Endothelial cell of umbilical vein (primary cell): ENCODE data around the gene COX7B2. TPM values are rescaled to one million over a fixed set of nuclear protein-coding genes. Genes with fewer than 3 reads are reported as not detected.

ENCODE experiments used
- BruUV-seq: library from RNA; stranded (reverse); fragments of 400-500 nt; replicated peaks from 2 replicates; lab custom pipeline; 2021; lab: Mats Ljungman, UMichigan
- CTCF ChIA-PET: fragments of 300-600, 350-600 bp; sonication (Branson Sonifier 250); formaldehyde crosslinking; loops from one replicate; lab custom pipeline; 2021; ENCODE audit warnings: antibody characterized with exemption, inconsistent platforms; lab: Charles Lee
- POLR2A ChIA-PET: fragments of 300-600, 350-600 bp; sonication (Branson Sonifier 250); formaldehyde crosslinking; loops from one replicate; lab custom pipeline; 2021; ENCODE audit warnings: antibody characterized with exemption, inconsistent platforms; lab: Charles Lee
- DNase-seq: peaks from one replicate; pipeline ENCODE4 v3.0.0-alpha.2; 2011; ENCODE audit warnings: low read depth, low spot score
- FAIRE-seq: peaks from 2 replicates; lab custom pipeline; 2011; peaks lifted over from hg19 to GRCh38; lab: Jason Lieb, UNC
- H2AFZ ChIP-seq: 2 replicates; pipeline ENCODE4 v1.6.0; 2012; ENCODE audit warnings: low read depth, low read length, control low read depth, inconsistent platforms
- H3K27ac ChIP-seq: 2 replicates; pipeline ENCODE4 v1.5.1; 2011; ENCODE audit warnings: low read depth, mild to moderate bottlenecking, control low read depth, low read length, moderate library complexity; ENCODE audit not compliant: insufficient read depth
- H3K27me3 ChIP-seq, 2 experiments: 2 replicates each; pipeline versions ENCODE4 v1.6.0 to v1.6.1; 2011; ENCODE audit warnings: low read length in 2 of 2, mixed read lengths in 1 of 2; ENCODE audit not compliant: control insufficient read depth in 2 of 2, insufficient read depth in 2 of 2
- H3K36me3 ChIP-seq, 2 experiments: 2 replicates in 1 of 2; 3 replicates in 1 of 2; pipeline ENCODE4 v1.5.1; 2011; ENCODE audit warnings: low read length in 2 of 2, mild to moderate bottlenecking in 1 of 2, moderate library complexity in 1 of 2; ENCODE audit not compliant: control insufficient read depth in 2 of 2, insufficient read depth in 2 of 2; ENCODE audit errors: extremely low read depth in 1 of 2
- H3K4me1 ChIP-seq: 3 replicates; pipeline ENCODE4 v1.5.1; 2011; ENCODE audit warnings: mild to moderate bottlenecking, low read length; ENCODE audit not compliant: control insufficient read depth, insufficient read depth; ENCODE audit errors: extremely low read depth
- H3K4me2 ChIP-seq: 2 replicates; pipeline ENCODE4 v1.6.1; 2011; ENCODE audit warnings: low read length, control low read depth, mixed read lengths; ENCODE audit not compliant: insufficient read depth
- H3K4me3 ChIP-seq, 3 experiments: fragments of 200-600 bp in 1 of 3; sonication (generic), shearing (Covaris generic) in 1 of 3; replicated peaks in 1 of 3; 2 replicates each; pipeline ENCODE4 v1.5.1; 2011 to 2016; ENCODE audit warnings: control low read depth in 3 of 3, low read length in 3 of 3, mild to moderate bottlenecking in 2 of 3, inconsistent platforms in 1 of 3, low read depth in 1 of 3, moderate library complexity in 1 of 3; ENCODE audit not compliant: insufficient read depth in 1 of 3
- H3K79me2 ChIP-seq: 2 replicates; pipeline ENCODE4 v1.6.0; 2012; ENCODE audit warnings: low read length, inconsistent platforms; ENCODE audit not compliant: control insufficient read depth, insufficient read depth
- H3K9ac ChIP-seq: replicated peaks from 2 replicates; pipeline ENCODE3; 2011; ENCODE audit warnings: low read length, control low read depth; ENCODE audit not compliant: insufficient read depth; ENCODE audit errors: extremely low read depth
- H3K9me1 ChIP-seq: replicated peaks from 3 replicates; pipeline ENCODE4 v1.6.0; 2011; ENCODE audit warnings: mild to moderate bottlenecking, low read length; ENCODE audit not compliant: control insufficient read depth, insufficient read depth; ENCODE audit errors: extremely low read depth
- H3K9me3 ChIP-seq: replicated peaks from 2 replicates; pipeline ENCODE4 v1.5.1; 2012; ENCODE audit warnings: low read length, inconsistent platforms; ENCODE audit not compliant: control insufficient read depth, insufficient read depth
- H4K20me1 ChIP-seq: replicated peaks from 2 replicates; pipeline ENCODE3; 2011; ENCODE audit warnings: mild to moderate bottlenecking, low read length; ENCODE audit not compliant: control insufficient read depth, insufficient read depth; ENCODE audit errors: extremely low read depth
- CTCF ChIP-seq, 2 donors: IDR thresholded peaks; 1 replicate in 1 of 2; 2 replicates in 1 of 2; pipeline ENCODE4 v1.5.1; 2011; ENCODE audit warnings: low read length in 2 of 2, mild to moderate bottlenecking in 2 of 2, moderate library complexity in 2 of 2, control low read depth in 1 of 2, inconsistent platforms in 1 of 2, low read depth in 1 of 2; ENCODE audit not compliant: insufficient read depth in 1 of 2; ENCODE audit errors: extremely low read depth in 1 of 2
- EZH2 ChIP-seq: IDR thresholded peaks from 2 replicates; pipeline ENCODE4 v1.6.1; 2012; ENCODE audit warnings: borderline replicate concordance, low read depth, mild to moderate bottlenecking, moderate library complexity, low read length, inconsistent platforms; ENCODE audit not compliant: severe bottlenecking
- FOS ChIP-seq: IDR thresholded peaks from 2 replicates; pipeline ENCODE4 v1.6.1; 2011; ENCODE audit warnings: mild to moderate bottlenecking, low read length, moderate library complexity, borderline replicate concordance; ENCODE audit not compliant: insufficient read depth
- GATA2 ChIP-seq: IDR thresholded peaks from 2 replicates; pipeline ENCODE4 v1.7.0; 2011; ENCODE audit warnings: low read depth, mild to moderate bottlenecking, moderate library complexity, mixed read lengths, low read length; ENCODE audit not compliant: insufficient read length, insufficient read depth
- JUN ChIP-seq: IDR thresholded peaks from 2 replicates; pipeline ENCODE4 v1.6.1; 2011; ENCODE audit warnings: borderline replicate concordance, low read depth; ENCODE audit not compliant: insufficient read length, insufficient read depth
- MYC ChIP-seq: IDR thresholded peaks from one replicate; pipeline ENCODE4 v1.6.1; 2011; ENCODE audit warnings: mild to moderate bottlenecking, low read depth, low read length
- POLR2A ChIP-seq: IDR thresholded peaks from 2 replicates; pipeline ENCODE4 v1.6.1; 2012; ENCODE audit warnings: low read depth, mild to moderate bottlenecking, control low read depth, low read length
- POLR2AphosphoS5 ChIP-seq: IDR thresholded peaks from 2 replicates; pipeline ENCODE4 v1.6.1; 2012; ENCODE audit warnings: low read depth, mild to moderate bottlenecking, control low read depth, low read length, moderate library complexity; ENCODE audit not compliant: insufficient read depth
- dilution Hi-C: fragments of 300-500 bp; cut with MboI; formaldehyde crosslinking; loops from one replicate; pipeline ENCODE4 v1.15.0; 2019; ENCODE audit warnings: low sequenced_read_pairs; ENCODE audit not compliant: extremely low pct_ligation_motif_present
- intact Hi-C: fragments of 100-400 bp; cut with micrococcal nuclease; formaldehyde crosslinking; loops from one replicate; pipeline ENCODE4 v1.10.0; 2022
- polyA plus RNA-seq, 4 experiments: library from polyadenylated mRNA; depleted of rRNA in 3 of 4; stranded (reverse) in 3 of 4; unstranded in 1 of 4; fragments of >200 nt; gene quantifications; 2 replicates each; pipeline versions ENCODE4 v1.2.1 to v1.2.3, GENCODE V29; 2011 to 2012; ENCODE audit warnings: missing spikeins in 1 of 4
- total RNA-seq: library from RNA; stranded (reverse); gene quantifications from 2 replicates; pipeline ENCODE4 v1.2.3, GENCODE V29; 2021
- TF ChIP-seq, protein P1 (sequence below): IDR thresholded peaks from 2 replicates; pipeline ENCODE4 v1.6.1; 2011; ENCODE audit not compliant: insufficient read depth, insufficient read length

COX7B2 gene
- total and polyA plus RNA-seq, 2 donors (not counting 3 experiments of a cell fraction or from before 2014, with no cell fraction given) = not detected

DNA sequence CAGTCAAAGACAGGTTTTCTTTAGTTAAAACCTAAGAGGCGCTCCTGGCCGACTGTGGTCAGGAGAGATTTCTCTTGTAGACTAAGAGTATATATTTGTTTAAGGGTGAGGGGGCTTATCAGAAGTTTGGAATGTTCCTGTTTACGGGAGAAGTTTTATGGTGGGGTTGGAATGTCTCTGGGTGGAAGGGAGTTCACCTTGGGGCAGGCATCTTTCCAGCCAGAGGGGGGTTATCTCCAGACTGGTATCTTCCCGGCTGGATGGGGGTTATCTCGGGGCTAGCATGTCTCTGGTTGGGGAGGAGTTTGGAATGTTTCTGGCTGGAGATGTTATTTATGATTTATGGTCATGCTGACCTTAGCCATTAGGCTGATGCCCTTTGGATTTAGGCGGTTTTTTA, 116.0 kb downstream of the COX7B2 start:
- H3K36me3 ChIP-seq = no peaks in the 10 kb centered on the region
- no peak overlapping the region for H3K27ac ChIP-seq
- no peaks in the 10 kb centered on the region for H4K20me1 ChIP-seq
- H3K4me1 ChIP-seq = no peaks in the 10 kb centered on the region
- ChIA-PET POLR2A (no interaction called here), CTCF (no interaction called here)
- BruUV-seq = no TSS peak
- TF ChIP-seq EZH2 = no peak
- no peak for TF ChIP-seq FOS
- TF ChIP-seq, protein P1, sequence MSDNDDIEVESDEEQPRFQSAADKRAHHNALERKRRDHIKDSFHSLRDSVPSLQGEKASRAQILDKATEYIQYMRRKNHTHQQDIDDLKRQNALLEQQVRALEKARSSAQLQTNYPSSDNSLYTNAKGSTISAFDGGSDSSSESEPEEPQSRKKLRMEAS = no peak
- TF ChIP-seq JUN = no peak
- no peak for TF ChIP-seq CTCF (IDR thresholded peaks at IDR 0.05; ENCODE audit: extremely low read depth in 1 of 2, insufficient read depth in 1 of 2, low read depth in 1 of 2, low read length in 2 of 2)
- TF ChIP-seq POLR2A = no peak
- TF ChIP-seq MYC = no peak
- no peak for TF ChIP-seq POLR2AphosphoS5
- no peak for TF ChIP-seq GATA2
- H3K9ac ChIP-seq = no peak overlapping the region
- no peak for FAIRE-seq
- dilution Hi-C loops (no loop called here), intact Hi-C loops (no loop called here)
- no peaks in the 10 kb centered on the region for H3K27me3 ChIP-seq
- no peaks in the 10 kb centered on the region for H3K9me3 ChIP-seq
- no peak for DNase-seq
- no peaks in the 10 kb centered on the region for H3K9me1 ChIP-seq
- H3K4me3 ChIP-seq = no peak overlapping the region
- H2AFZ ChIP-seq = no peak overlapping the region
- H3K4me2 ChIP-seq = no peak overlapping the region
- H3K79me2 ChIP-seq = no peaks in the 10 kb centered on the region
